Right renal pelvis (tissue), 4 donors: ENCODE results near the gene ADAT3. TPM values are rescaled to one million over a fixed set of nuclear protein-coding genes. Genes with fewer than 3 reads are reported as not detected.

Experiments
- DNase-seq, 4 donors: peaks; one replicate each; pipeline ENCODE4 v3.0.0-alpha.2; 2013; ENCODE audit warnings: low read depth in 4 of 4, low spot score in 3 of 4, missing footprints in 1 of 4
- polyA plus RNA-seq, 4 donors: library from polyadenylated mRNA; unstranded; fragments of 120-200 nt; gene quantifications; one replicate each; pipeline ENCODE4 v1.2.1, GENCODE V29; 2013; ENCODE audit not compliant: insufficient read length in 4 of 4

The ADAT3 gene
- polyA plus RNA-seq, 4 donors = 1.8 to 4.4 (median 2.2) TPM

GRCh38 chr19:1911098-1911497 lies 5.9 kb downstream of the ADAT3 start:
- DNase-seq = no peak

DNA sequence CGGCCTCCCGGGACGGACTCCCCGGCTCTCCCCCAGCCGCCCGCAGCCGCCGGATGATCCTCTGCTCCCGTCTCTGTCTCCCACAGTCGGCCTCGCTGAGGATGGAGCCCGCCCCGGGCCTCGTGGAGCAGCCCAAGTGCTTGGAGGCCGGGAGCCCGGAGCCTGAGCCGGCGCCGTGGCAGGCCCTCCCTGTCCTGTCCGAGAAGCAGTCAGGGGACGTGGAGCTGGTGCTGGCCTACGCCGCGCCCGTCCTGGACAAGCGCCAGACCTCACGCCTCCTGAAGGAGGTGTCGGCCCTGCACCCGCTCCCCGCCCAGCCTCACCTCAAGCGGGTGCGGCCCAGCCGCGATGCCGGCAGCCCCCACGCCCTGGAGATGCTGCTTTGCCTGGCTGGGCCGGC lies 6.8 kb downstream of the ADAT3 start:
- DNase-seq = no peak

DNA sequence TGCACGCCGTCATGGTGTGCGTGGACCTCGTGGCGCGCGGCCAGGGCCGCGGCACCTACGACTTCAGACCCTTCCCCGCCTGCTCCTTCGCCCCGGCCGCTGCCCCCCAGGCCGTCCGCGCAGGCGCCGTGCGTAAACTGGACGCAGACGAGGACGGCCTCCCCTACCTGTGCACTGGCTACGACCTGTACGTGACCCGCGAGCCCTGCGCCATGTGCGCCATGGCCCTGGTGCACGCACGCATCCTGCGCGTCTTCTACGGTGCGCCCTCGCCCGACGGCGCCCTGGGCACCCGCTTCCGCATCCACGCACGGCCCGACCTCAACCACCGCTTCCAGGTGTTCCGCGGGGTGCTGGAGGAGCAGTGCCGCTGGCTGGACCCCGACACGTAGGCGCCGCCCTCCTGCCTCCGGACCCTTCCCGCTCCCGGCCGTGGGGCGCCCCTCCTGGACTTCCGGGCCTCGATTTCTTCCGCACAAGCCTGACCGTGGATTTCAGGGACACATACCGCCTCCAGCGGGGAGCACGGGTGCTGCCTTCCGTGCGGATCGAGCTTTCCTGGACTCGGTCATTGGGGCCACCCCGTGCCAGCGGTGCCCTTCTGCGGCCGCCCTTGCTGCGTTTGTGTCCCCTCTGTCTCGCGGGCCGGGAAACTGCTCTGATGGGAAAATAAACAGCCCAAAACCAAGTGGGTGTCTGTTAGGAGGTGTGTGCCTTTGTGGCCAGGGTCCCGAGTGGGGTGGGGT lies 7.7 kb downstream of the ADAT3 start:
- no peak for DNase-seq

GRCh38 chr19:1913781-1914577 lies 8.8 kb downstream of the ADAT3 start:
- no peak for DNase-seq

DNA sequence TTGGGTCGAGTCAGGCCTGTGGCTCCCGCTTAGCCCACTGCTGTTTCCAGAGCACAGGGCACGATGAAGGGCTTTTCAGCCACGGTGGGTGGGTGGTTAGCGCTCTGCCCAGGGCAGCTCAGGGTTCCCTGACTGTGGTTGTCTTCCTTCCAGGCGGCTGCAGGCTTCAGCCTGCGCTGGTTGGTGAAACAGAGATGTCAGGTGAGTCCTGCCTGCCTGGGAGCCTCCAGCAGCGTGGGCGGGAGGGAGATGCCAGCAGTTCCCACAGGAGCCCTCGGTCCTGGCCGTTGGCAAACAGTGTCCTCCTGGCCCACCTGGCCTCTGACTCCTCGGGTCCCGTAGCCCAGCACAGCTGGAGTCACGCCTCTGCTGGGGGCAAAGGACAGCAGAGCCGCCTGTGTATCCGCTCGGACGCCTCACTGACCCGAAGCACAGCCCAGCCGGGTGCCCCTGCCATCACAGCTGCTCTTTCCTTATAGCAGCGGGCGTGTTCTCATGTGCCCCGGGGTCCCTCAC lies 9.7 kb downstream of the ADAT3 start:
- DNase-seq = no peak

DNA sequence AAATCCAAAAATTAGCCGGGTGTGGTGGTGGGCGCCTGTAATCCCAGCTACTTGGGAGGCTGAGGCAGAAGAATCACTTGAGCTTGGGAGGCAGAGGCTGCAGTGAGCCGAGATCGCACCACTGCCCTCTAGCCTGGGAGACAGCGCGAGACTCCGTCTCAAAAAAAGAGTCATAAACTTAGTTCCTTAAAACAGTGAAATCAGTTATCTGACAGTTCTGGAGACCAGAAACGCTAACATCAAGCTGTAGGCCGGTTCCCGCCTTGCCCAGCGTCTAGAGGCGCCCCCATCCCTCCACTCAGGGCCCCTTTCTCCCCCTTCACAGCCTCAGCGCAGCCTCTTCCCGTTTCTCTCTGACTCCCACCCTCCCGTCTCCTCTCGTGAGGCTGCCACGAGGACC lies 11.9 kb downstream of the ADAT3 start:
- DNase-seq = no peak

GRCh38 chr19:1917926-1918325 lies 12.7 kb downstream of the ADAT3 start:
- DNase-seq = no peak

DNA sequence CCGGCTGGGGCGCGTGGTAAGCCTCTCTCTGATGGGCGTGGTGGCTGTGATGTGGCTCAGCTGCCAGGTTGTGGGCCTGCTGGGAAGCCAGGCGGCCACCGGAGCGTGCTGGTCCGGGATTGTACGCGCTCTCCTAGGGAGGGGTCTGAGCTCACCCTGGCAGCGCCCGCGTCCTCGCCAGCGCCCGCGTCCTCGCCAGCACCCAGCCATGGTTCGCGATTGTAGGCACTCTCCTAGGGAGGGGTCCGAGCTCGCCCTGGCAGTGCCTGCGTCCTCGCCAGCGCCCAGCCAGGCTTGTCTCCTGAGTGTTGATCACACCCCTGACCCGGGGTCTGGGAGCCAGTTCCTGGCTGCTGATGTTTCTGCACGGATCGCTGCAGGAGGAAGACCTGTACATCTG lies 13.8 kb downstream of the ADAT3 start:
- DNase-seq = no peak

- DNase-seq = no peak
Observed at GRCh38 chr19:1920644-1921043, 15.4 kb downstream of the ADAT3 start.

DNA sequence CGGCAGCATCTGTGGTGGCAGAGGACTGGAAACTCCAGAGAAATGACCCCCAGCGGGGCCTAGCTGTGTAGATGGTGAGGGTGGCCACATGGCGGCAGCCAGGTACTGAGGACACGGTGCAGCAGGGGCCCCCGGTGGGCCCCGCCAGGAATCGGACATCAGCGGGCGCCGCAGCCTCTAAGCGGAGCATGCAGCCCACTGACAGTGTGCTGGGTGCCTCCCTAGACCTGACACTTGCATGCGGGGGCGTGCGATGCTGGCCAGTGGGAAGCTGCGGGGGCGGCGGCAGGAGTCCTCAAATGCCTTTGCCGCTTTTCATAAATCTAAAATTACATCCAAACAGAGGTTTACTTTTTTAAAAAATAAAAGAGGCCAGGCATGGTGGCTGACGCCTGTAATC lies 16.1 kb downstream of the ADAT3 start:
- no peak for DNase-seq

DNA sequence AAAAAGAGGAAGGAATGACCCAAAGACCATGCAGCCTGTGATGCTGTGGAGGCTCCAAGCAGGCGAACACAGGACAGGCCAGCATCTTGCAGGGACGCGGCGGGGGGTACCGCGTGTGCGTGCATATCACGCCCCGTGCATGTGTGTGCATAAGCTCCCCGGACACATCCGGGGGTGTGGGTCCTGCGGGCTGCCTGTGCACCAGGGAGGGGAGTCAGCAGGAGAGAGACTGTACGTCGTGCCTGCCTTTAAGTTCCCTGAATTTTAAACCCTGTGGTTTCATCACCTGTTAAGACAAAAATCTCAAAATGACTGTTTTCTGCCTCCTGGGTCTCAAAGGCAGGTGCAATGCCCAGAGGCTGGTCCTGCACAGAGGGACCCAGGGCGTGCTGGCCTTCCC lies 16.6 kb downstream of the ADAT3 start:
- DNase-seq = no peak

DNA sequence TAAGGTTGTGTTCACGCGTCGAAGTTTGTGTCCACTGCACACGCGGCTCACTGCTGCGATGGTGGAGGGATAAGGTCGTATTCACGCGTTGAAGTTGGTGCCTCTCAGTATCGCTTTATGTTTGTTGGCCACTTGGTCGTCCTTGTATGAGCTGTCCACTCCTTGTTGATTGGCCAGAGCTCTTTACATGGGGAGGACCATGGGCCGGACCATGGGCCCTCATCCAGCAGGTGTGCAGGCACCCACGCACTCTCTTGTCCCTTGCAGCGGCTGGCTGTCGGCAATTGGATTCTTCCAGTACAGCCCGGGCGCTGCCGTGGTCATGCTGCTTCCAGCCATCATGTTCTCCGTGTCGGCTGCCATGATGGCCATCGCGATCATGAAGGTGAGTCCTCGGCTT lies 17.6 kb downstream of the ADAT3 start:
- DNase-seq = no peak

DNA sequence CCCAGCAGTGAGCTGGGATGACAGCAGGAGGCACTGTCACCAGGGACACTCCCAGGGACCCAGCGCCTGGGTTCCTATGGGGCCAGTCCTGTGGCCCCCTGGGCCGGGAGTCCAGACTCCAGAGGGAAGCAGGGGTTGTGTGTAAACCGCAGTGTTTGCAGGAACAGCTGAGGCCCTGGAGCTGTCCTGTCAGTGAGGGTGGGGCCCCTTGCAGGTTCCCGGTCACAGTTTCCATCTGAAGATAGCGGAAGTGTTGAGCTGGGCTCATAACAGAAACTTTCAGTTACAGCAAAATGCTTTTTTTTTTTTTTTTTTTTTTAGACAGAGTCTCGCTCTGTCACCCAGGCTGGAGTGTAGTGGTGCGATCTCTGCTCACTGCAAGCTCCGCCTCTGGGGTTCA lies 18.1 kb downstream of the ADAT3 start:
- DNase-seq = no peak

DNA sequence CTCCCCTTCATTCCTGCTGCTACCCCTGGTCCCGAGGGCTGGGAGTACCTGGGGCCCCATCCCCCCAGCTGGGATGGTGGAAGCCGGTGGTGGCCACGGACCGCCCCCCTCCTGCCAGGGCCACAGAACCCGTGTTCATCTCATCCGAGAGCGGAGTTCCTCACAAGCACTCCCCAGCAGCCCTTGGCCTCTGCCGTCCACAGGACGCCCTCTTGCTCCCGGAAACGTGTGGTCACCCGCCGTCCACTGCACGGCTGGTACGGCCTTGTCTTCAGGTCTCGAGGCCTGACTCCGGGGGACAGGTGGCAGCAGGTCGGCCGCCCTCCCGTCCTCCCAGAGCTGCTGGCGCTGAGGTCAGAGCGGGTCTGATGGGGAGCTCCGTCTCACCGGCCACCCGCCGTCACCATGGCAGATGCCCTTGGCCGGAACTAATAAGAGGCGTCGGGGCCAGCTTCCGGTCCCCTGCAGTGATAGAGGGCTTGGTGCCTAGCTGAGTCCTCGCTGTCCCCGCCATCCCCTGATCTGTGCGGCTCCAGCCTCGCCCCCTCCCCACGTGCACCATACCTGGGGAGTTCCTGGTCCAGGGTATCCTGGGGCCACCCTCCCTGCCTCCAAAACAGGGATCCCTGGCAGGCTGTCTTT lies 19.2 kb downstream of the ADAT3 start:
- DNase-seq = no peak

GRCh38 chr19:1925544-1925943 lies 20.3 kb downstream of the ADAT3 start:
- no peak for DNase-seq

DNA sequence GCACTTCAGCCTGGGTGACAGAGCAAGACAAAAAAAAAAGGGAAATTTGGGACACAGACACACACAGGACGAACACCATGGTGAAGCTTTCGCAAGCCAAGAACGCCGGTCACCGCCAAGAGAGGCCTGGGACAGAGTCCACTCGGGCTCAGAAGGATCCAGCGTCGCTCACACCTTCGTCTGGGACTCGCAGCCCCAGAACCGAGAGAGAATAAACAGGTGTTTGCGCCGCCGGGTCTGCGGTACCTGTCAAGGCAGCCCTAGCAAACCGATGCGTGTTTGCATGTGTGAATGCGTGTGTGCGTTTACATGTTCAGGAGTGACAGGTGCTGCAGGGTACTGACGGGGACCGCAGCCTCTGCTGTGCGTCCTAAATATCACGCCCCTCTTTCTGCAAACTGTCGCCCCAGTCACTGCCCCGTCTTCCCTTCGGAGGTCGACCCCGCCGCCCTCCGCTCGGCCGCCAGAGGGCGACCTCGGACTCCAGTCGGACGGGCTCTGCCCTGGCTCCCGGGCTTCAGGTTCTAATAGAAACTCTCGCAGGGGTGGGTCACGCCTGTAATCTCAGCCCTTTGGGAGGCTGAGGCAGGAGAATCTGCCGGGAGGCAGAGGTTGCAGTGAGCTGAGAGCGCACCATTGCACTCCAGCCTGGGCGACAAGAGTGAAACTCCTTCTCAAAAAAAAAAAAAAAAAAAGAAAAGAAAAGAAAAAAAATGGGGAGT lies 24.0 kb downstream of the ADAT3 start:
- no peak for DNase-seq

- no peak for DNase-seq
Observed at GRCh38 chr19:1931445-1931844, 26.2 kb downstream of the ADAT3 start.

DNA sequence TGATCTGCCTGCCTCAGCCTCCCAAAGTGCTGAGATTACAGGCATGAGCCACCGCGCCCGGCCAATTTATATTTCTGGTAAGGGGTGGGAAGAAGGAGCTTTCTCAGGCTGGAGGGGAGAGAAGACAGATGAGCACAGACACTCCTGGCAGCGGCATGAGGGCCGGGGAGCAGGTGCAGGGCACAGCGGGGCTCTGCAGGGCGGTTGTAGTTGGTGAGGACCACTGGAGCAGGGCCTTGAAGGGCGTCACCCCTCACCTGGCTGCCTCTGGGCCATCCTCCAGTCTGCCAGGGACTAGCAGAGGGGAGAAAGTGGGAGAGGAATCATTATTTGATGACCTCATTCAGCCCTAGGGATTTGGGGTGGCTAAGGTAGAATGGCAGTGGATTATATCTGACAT lies 27.2 kb downstream of the ADAT3 start:
- no peak for DNase-seq

DNA sequence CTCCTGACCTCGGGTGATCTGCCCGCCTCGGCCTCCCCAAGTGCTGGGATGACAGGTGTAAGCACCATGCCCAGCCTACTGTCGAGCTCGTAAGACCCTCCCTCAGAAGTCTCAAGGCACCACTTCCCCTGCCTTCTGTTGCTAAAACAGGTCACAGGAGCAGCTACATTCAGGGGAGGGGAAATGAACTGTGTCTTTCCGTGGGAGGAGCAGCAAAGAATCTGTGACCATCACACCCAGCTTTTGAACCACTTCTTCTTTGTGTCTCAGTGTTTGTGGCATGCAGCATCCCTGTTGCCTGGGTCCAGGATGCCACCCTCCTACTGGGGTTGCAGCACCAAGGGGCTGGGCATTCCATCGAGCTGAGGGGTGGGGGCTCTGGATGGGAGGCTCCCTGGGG lies 28.0 kb downstream of the ADAT3 start:
- no peak for DNase-seq

DNA sequence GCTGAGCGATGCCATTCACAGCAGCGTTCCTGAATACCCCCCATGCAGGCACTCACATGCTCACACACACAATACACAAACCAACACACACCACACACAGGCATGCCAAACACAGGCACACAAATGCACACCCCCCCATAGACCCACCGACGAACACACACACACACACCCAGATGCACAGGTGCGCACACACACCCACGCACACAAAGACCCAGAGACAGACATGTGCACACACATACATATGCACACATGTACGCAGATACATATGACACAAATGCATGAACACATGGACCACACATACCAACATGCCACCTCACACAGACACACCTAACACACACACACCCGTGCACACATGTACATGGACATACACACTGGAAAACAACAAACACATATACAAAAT lies 28.7 kb downstream of the ADAT3 start:
- no peak for DNase-seq
